GM19455 (cell line): ENCODE results near the gene LDLRAD3.

Experiments
- ATAC-seq: cut with Tn5 transposase; IDR thresholded peaks from one replicate; pipeline ENCODE4 v1.9.1; 2021; ENCODE audit not compliant: unreplicated experiment

LDLRAD3 gene

DNA sequence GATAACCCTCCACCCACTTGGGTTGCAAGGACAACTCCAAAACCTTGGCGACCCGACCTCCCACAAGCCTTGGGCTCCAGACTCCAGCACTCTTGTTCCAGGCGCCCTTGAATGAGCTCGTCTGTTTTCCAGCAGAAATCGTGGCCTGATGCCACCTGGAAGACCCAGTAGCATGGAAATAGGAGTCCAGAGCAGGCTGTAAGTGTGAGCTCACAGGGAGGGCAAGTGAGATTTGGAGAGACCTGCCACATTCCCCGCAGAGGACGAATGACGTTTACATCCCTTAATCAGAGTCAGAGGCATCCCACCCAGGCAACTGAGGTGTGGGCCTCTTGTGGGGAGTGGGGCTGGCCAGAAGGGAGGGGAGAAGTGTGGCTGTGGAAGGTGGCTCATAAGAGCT is 71.9 kb downstream of the LDLRAD3 start:
- no peak for ATAC-seq

GRCh38 chr11:36016263-36016662 is 72.4 kb downstream of the LDLRAD3 start:
- ATAC-seq = no peak

DNA sequence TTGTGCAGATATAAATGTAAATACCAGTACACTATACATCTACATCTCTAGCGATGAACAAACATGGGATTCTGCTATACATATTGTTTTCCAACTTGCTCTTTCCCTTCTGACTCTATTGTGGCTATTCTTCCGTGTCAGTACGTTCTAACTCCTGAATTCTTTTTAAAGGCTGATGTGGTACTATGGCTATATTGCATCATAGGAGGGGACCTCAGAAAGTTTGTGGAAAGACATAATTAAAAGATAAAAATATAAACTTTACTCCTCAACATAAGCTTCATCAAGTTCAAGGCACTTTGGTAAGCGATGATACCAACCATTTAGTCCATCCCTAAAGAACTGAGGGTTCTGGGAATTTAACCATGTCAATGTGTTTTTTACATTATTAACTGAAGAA is 72.8 kb downstream of the LDLRAD3 start:
- no peak for ATAC-seq

DNA sequence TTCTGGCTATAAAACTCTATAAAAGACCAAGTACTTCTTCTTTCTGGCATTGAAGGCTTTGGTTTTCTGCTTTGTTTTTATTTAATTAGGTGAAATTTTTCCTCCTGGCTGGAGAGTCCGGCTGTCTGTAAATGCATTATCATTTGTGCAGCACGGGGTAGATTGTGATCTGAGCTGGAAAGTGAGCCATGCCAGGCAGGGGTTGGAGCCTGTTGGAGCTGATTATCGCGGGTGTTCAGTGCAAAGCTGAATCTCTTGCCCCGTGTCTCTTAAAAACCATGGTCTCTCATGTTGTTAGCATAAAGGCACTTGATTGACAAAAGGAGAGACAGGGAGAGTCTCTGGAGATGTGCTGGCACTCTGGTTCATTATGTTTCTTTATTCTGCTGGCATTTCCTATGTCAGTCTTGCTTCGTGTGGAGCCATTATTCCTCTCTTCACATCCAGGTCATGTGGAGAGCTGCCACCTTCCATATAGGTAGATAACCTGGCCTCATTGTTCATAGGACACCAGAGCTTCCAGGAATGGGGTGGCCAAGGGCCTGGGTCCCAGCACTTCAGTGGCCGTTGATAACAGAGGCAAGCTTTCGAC is 75.2 kb downstream of the LDLRAD3 start:
- no peak for ATAC-seq

DNA sequence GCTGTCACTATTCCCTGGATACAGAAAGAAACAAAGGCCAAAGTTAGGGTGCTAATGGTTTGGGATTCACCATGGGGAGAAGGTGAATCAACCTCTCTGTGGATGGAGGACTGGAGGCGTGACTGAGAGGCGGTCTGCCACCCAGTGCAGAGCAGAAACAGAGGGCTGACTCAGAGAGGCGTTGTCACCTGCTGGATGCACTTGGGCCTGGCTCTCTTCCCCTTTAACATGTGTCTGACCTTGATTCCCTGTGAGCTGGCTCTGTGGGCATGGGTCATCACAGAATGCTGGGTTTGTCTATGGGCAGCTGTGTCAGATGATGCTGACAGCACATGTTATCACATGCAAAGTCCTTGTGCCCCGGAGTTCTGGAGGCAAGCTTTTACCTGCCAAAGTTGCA is 75.9 kb downstream of the LDLRAD3 start:
- ATAC-seq = no peak

- ATAC-seq = no peak
Observed at GRCh38 chr11:36022882-36023281, 79.0 kb downstream of the LDLRAD3 start.

DNA sequence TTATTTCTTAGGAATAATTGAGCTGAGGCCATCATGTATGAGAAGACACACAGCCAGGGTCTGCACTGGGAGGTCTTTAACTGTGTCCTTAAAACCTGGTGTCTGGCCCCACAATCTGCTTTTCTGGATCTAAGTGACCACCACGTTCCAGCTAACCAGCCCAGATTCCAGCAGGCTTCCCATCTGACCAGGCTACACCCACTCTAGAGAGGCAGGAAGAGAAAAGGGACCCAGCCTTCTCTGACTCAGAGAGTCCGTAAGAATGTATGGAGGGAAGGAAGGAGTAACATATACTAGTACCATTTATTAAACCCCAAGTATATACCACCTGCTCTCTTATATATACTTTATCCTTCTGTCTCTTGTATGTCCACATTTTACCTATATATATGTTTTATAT is 80.1 kb downstream of the LDLRAD3 start:
- no peak for ATAC-seq

- no peak for ATAC-seq
Observed at GRCh38 chr11:36024716-36025115, 80.9 kb downstream of the LDLRAD3 start.

- no peak for ATAC-seq
Observed at GRCh38 chr11:36026315-36026968, 82.6 kb downstream of the LDLRAD3 start.

DNA sequence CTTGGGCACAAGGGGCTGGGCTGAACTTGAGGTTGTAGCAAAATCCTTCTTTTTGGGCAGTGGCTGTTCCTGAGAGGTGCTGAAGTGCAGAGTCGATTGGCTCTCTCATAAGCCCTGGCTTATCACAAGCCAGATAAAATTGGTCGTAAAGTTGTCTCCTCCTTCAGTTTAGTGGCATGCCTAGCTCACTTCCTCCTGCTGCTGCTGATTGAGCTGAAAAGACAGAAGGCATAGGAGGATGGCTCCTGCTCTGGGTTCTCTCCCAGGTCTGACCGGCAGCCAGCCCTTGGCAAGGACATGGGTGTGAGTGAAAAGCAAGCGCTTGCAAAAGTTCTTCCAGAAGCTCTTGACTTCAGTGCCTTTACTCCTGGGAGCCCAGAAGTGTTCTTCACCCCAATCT is 83.9 kb downstream of the LDLRAD3 start:
- no peak for ATAC-seq

DNA sequence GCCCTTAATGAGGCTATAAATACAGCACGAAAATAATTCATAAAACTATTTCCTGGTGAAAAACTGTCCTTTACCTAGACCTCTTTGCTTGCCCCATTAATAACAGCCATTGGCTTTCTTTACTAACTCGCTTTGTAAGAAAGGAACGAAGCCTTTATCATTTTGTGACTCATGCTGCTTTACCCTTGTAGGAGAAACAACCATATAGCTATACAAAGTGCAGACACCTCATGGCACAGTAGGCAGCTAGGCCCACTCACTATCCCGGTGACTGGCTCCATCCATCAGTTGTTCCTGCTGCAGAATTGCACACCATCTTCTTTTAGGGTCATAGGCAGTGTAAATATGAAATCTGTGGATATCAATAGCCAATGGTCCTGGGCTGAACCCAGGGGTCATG is 85.8 kb downstream of the LDLRAD3 start:
- no peak for ATAC-seq

DNA sequence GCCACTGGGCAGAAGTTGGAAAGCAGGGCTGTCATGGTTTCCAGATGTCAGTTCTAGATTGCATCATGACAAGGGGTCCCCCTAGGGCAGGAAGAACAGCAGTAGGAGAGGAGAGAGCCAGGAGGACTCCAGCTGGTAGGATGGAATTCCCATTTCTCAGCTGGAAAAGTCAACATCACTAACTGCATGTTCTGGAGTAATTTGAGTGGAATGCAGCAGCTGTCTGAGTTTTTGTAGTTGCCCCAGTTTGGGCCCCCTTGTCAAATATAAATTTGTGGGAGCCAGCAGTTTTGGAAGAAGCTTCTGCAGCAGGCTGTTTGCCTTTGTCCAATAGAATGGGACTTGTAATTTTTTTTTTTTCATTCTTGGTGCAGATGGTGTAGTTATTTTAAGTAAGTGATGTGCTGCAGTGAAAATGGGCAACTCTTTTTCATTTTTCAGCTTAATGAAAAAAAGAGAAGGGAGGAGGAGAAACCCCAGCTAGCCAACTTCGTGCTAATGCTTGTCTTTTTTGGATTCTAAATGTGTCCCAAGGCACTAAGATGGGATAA is 86.9 kb downstream of the LDLRAD3 start:
- ATAC-seq = no peak

DNA sequence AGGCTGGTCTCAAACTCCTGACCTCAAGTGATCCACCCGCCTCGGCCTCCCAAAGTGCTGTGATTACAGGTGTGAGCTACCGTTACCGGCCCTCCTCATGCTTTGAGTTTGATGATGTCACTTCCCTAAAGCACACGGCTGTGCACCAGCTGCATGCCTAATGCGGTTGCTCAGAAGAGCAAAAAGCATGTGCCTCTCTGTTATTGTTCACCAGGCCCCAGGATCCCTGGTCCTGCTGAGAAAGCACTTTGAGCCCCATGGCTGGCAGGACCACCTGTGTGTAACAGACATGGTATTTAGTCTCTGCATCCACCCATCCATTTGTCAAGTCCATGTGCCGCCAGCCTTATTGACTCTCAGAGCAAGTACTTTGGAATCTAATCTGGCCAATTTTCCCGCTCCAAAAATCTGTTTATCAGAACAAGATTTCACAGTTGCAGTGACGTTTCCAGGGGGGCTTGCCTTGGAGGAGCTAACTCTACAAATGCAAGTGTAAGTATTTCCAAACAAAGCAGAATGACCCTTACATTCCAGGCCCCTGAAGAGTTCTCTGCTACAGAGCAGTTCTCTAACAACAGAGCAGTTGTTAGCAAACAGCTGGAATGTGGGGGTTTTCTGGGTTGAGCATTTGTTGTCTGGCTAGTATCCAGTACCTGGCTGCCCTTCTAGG is 89.4 kb downstream of the LDLRAD3 start:
- no peak for ATAC-seq

- no peak for ATAC-seq
Observed at GRCh38 chr11:36033936-36034335, 90.1 kb downstream of the LDLRAD3 start.

DNA sequence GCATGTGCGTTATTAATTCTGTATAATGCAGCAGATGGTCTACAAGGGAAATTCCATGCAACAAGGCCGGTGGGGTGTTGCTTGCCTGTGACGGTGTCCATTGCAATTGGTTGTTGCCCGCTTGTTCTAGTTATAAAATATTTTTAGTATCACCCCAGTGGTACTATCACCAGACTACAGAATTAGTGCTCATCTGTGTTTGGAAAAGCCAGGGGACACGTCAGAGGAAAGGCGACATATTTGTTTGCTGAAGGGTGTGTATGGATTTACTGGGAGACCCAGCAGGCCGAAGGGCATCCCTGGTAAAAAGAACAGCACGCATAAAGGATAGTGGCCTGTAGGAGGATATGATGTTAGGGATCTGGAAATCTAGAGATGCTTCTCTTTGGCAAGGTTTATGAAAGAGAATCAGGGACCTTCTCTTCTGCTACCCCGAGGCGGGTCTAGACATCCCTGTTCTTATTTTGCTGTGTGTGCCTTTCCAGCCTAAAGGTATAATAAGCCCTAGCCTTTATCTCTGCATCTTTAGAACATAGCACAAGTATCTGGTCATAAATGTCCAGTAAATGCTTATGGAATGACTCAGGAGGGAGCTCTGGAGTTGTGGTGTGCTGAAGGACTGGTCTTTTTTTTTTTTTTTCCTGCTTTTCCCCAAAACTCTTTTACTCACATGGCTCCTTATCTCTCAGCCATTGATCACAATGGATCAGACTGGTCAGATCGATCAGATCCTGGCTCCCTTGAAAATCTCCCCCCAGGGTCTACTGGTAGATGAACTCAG is 90.9 kb downstream of the LDLRAD3 start:
- no peak for ATAC-seq

GRCh38 chr11:36035454-36035853 is 91.6 kb downstream of the LDLRAD3 start:
- ATAC-seq = no peak

DNA sequence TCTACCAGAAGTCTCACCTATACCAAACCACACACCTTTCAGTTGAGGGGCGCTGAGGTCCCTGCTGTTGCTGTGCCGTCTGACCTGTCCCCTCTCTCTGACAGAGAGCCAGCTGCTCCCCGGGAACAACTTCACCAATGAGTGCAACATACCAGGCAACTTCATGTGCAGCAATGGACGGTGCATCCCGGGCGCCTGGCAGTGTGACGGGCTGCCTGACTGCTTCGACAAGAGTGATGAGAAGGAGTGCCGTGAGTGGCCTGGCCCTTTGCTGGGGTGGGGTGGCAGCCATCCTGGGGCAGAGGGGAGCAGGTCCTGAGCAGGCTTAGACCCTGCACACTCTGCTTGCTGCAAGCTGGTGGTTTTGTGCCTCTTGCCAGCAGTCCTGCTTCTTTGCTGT is 92.1 kb downstream of the LDLRAD3 start:
- ATAC-seq = no peak

DNA sequence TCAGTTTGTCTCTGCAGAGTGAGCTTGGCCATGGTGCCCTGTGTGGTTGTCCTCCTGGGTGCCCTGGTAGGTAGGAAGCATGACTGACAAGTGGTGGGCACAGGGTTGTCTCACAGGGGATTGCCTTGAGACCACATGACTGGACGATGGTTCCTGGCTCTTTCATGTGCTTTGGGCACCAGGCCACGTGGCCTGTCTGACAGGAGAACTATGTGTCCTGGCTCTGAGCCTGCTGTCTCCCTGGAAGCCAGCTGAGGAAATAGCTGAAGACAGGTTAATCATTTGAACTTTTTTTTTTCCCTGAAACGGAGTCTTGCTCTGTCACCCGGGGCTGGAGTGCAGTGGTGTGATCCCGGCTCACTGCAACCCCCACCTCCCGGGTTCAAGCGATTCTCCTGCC is 93.2 kb downstream of the LDLRAD3 start:
- no peak for ATAC-seq

- no peak for ATAC-seq
Observed at GRCh38 chr11:36038541-36038940, 94.7 kb downstream of the LDLRAD3 start.

GRCh38 chr11:36039471-36039870 is 95.6 kb downstream of the LDLRAD3 start:
- ATAC-seq = no peak

- no peak for ATAC-seq
Observed at GRCh38 chr11:36041988-36042611, 98.2 kb downstream of the LDLRAD3 start.
